Gastroesophageal sphincter (tissue), 4 donors: ENCODE results near the gene EXOC3L2. TPM values are rescaled to one million over a fixed set of nuclear protein-coding genes. Genes with fewer than 3 reads are reported as not detected.

Source experiments
- ATAC-seq: fragments of 150-250 bp; one replicate; pipeline ENCODE4 v1.9.1; 2016; ENCODE audit warnings: mild to moderate bottlenecking, moderate library complexity
- H3K27ac ChIP-seq, 4 donors: fragments of 200-600 bp; sonication (generic) in 3 of 4; 1 replicate in 3 of 4; 2 replicates in 1 of 4; pipeline ENCODE4 v1.5.1; 2016 to 2019
- H3K27me3 ChIP-seq: fragments of 200-600 bp; sonication (generic); one replicate; pipeline ENCODE4 v1.5.1; 2019
- H3K36me3 ChIP-seq, 2 donors: fragments of 200-600 bp; sonication (generic); one replicate each; pipeline ENCODE4 v1.5.1; 2019; ENCODE audit warnings: control low read depth in 1 of 2
- H3K4me1 ChIP-seq, 3 donors: fragments of 200-600 bp; sonication (generic); 1 replicate in 2 of 3; 2 replicates in 1 of 3; pipeline ENCODE4 v1.5.1; 2016 to 2019; ENCODE audit warnings: control low read depth in 2 of 3
- H3K4me3 ChIP-seq, 2 donors: fragments of 200-600 bp; sonication (generic); one replicate each; pipeline ENCODE4 v1.5.1; 2019; ENCODE audit warnings: mild to moderate bottlenecking in 1 of 2, moderate library complexity in 1 of 2
- H3K9me3 ChIP-seq, 3 donors: fragments of 200-600 bp; sonication (generic); one replicate each; pipeline ENCODE4 v1.5.1; 2017 to 2019; ENCODE audit warnings: control low read depth in 2 of 3
- EP300 ChIP-seq: sonication (generic); formaldehyde crosslinking; IDR thresholded peaks from one replicate; pipeline ENCODE4 v1.6.1; 2017; ENCODE audit warnings: antibody characterized with exemption, mild to moderate bottlenecking
- POLR2A ChIP-seq, 2 donors: fragments of 450-650 bp; IDR thresholded peaks; one replicate each; pipeline ENCODE4 v1.6.1; 2017; ENCODE audit warnings: antibody characterized with exemption in 2 of 2, mild to moderate bottlenecking in 2 of 2, moderate library complexity in 1 of 2
- POLR2AphosphoS5 ChIP-seq: sonication (generic); formaldehyde crosslinking; IDR thresholded peaks from one replicate; pipeline ENCODE4 v1.6.1; 2017; ENCODE audit warnings: antibody characterized with exemption
- WGBS, 2 donors: methylation state at CpG; one replicate each; pipeline ENCODE4 v1.1.5; 2018; ENCODE audit warnings: low coverage in 1 of 2; 5-methylcytosine and 5-hydroxymethylcytosine counted together
- total RNA-seq, 4 donors: library from RNA; depleted of rRNA; stranded (reverse); fragments of >200 nt; gene quantifications; one replicate each; pipeline ENCODE4 v1.1.0, GENCODE V29; 2016
- TF ChIP-seq, protein P1 (sequence below), 4 experiments: fragments of 200-600 bp in 2 of 4; fragments of 450-650 bp in 2 of 4; sonication (generic) in 1 of 4; IDR thresholded peaks; one replicate each; pipeline ENCODE4 v1.5.1; 2017 to 2019; ENCODE audit warnings: antibody characterized with exemption in 4 of 4, mild to moderate bottlenecking in 2 of 4, moderate library complexity in 2 of 4

EXOC3L2 gene
- total RNA-seq, 4 donors from 2014 or later = 1.2 to 2.9 (median 2.0) TPM

GRCh38 chr19:45171211-45171623, 74.0 kb downstream of the EXOC3L2 start:
- peaks cover 0 to 7% of the 10 kb centered on the region in 2 donors for H3K36me3 ChIP-seq
- H3K9me3 ChIP-seq = no peaks in the 10 kb centered on the region
- H3K4me1 ChIP-seq = peaks cover 0 to 13% (median 0%) of the 10 kb centered on the region in 3 donors
- TF ChIP-seq EP300 = no peak
- no peak for TF ChIP-seq POLR2AphosphoS5
- TF ChIP-seq, protein P1, sequence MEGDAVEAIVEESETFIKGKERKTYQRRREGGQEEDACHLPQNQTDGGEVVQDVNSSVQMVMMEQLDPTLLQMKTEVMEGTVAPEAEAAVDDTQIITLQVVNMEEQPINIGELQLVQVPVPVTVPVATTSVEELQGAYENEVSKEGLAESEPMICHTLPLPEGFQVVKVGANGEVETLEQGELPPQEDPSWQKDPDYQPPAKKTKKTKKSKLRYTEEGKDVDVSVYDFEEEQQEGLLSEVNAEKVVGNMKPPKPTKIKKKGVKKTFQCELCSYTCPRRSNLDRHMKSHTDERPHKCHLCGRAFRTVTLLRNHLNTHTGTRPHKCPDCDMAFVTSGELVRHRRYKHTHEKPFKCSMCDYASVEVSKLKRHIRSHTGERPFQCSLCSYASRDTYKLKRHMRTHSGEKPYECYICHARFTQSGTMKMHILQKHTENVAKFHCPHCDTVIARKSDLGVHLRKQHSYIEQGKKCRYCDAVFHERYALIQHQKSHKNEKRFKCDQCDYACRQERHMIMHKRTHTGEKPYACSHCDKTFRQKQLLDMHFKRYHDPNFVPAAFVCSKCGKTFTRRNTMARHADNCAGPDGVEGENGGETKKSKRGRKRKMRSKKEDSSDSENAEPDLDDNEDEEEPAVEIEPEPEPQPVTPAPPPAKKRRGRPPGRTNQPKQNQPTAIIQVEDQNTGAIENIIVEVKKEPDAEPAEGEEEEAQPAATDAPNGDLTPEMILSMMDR (IDR thresholded peaks at IDR 0.05) = no peak
- TF ChIP-seq POLR2A (IDR thresholded peaks at IDR 0.05) = no peak
- no peak overlapping the region for H3K4me3 ChIP-seq
- WGBS, 2 donors = 35% methylated on average over 5 of the region's 7 CpGs; no CpG with 5 or more reads in 1 of the 2 donors
- H3K27me3 ChIP-seq = no peaks in the 10 kb centered on the region
- H3K27ac ChIP-seq = no peak overlapping the region
- ATAC-seq = peak; percentile 47

DNA sequence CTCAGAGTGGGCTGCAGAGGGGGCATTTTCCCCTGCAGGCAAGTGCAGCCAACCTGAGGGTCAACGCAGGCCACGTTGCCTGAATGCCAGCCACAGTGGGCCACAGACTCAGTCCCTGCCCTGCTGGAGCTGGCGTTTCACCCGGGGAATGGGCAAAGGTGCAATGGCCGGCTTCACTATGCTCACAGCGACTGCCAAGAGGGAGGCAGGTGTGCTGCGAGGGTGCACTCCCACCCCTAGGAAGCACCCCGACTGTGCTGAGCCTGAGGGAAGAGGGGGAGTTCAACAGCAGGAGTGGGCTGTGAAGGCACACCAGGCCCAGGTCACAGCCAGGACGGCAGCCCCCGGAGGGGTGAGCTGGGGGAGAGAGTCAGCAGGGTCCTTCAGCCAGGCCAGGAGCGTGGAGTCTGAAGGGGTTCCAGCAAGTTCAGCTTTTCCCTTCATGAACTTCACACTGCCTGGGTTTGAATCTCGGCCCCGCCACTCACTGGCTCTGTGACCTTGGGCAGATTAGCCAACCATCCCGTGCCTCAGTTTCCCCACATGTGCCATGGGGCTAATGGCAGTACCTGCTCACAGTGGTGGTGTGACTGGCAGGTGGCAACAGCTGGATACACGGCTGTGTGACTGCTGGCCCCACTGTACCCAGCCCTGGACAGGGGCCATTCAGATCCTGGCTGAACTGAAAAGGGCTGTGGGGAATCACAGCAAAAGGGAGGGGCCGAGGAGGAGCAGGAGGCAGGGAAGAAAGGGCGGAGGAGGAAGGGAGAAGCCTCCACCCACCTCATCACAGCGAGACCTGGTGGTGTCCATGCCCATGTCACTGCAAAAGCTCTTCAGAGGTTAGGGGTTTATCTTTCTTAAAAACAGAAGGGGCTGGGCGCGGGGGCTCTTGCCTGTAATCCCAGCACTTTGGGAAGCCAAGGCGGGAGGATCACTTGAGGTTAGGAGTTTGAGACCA, 74.8 kb downstream of the EXOC3L2 start:
- no peak for ATAC-seq
- TF ChIP-seq EP300 (no peak), POLR2A (IDR thresholded peaks at IDR 0.05) (no peak), POLR2AphosphoS5 (no peak)
- TF ChIP-seq, protein P1 (IDR thresholded peaks at IDR 0.05) = no peak
- H3K27me3 ChIP-seq = no peaks in the 10 kb centered on the region
- WGBS, 2 donors = 70 to 85% methylated on average over 5 of the region's 21 CpGs
- peaks cover 0 to 13% (median 0%) of the 10 kb centered on the region in 3 donors for H3K4me1 ChIP-seq
- no peaks in the 10 kb centered on the region for H3K9me3 ChIP-seq
- H3K27ac ChIP-seq = no peak overlapping the region
- H3K36me3 ChIP-seq = peaks cover 0 to 7% of the 10 kb centered on the region in 2 donors
- H3K4me3 ChIP-seq = no peak overlapping the region

- no peak overlapping the region for H3K27ac ChIP-seq
- TF ChIP-seq EP300 (no peak), POLR2AphosphoS5 (no peak), POLR2A (IDR thresholded peaks at IDR 0.05) (no peak)
- TF ChIP-seq, protein P1 (IDR thresholded peaks at IDR 0.05) = no peak
- peaks cover 0 to 20% (median 0%) of the 10 kb centered on the region in 3 donors for H3K4me1 ChIP-seq
- H3K4me3 ChIP-seq = no peak overlapping the region
- no peak for ATAC-seq
- no peaks in the 10 kb centered on the region for H3K9me3 ChIP-seq
- WGBS, 2 donors = 95 to 100% methylated on average over 1 to 4 of the region's 10 CpGs
- peaks cover 0 to 7% of the 10 kb centered on the region in 2 donors for H3K36me3 ChIP-seq
- H3K27me3 ChIP-seq = no peaks in the 10 kb centered on the region
Observed at GRCh38 chr19:45169602-45170001, 75.6 kb downstream of the EXOC3L2 start.

DNA sequence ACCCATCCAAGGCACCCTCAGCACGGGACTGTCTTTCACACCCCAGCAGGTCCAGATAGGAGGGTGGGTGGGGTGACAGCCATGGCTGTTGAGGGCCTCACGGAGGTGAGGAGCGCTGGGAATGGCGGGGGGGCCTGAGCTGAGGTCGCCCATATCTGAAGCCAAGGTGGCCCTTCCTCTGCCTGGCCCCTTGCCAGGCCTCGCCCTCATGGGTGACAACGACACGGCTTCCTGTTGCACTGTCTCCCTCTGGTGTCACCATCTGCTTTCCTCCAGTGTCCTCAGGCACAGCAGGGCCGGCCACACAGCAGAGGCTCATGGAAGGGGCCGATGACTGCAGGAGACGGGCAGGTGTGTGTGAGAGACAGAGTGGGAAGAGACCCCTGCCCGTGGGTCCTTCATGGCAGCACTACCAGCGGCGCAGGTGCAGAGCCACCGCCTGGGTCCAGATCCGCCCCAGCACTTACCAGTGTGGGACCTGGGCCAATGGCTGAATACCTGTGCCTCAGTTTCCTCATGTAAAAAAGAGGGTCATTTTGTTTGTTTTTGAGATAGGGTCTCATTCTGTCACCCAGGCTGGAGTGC, 76.3 kb downstream of the EXOC3L2 start:
- Histone ChIP-seq H3K27ac (no peak overlapping the region), H3K4me1 (peaks cover 0 to 27% (median 0%) of the 10 kb centered on the region in 3 donors), H3K27me3 (no peaks in the 10 kb centered on the region), H3K36me3 (peaks cover 0 to 7% of the 10 kb centered on the region in 2 donors), H3K9me3 (no peaks in the 10 kb centered on the region), H3K4me3 (no peak overlapping the region)
- 96 to 100% methylated on average over 2 to 5 of the region's 16 CpGs for WGBS, 2 donors
- no peak for TF ChIP-seq POLR2AphosphoS5
- no peak for TF ChIP-seq EP300
- TF ChIP-seq POLR2A (IDR thresholded peaks at IDR 0.05) = no peak
- TF ChIP-seq, protein P1 (IDR thresholded peaks at IDR 0.05) = no peak
- no peak for ATAC-seq
